ENCODE measurements around the gene TNS4.

DNA sequence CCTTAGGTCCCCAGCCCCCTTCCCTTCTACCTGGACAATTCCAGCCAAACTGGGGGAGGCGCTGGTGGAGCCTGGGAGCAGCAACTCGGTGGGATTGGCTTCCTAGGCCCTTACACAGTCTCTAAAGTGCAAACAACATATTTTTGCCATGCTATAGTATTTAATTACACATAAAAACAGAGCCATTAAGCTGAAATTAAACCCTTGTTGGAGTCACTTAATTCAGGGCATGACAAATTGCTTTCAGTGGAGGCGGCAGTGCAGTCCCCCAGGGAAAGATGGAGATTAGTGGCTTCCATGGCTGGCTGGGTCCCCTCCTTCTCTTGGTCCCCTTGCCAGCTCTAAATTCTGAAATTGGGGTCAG is 40.8 kb downstream of the TNS4 start:
- no peak for TF ChIP-seq POLR2A (IDR thresholded peaks at IDR 0.05)
- TF ChIP-seq, protein P1, sequence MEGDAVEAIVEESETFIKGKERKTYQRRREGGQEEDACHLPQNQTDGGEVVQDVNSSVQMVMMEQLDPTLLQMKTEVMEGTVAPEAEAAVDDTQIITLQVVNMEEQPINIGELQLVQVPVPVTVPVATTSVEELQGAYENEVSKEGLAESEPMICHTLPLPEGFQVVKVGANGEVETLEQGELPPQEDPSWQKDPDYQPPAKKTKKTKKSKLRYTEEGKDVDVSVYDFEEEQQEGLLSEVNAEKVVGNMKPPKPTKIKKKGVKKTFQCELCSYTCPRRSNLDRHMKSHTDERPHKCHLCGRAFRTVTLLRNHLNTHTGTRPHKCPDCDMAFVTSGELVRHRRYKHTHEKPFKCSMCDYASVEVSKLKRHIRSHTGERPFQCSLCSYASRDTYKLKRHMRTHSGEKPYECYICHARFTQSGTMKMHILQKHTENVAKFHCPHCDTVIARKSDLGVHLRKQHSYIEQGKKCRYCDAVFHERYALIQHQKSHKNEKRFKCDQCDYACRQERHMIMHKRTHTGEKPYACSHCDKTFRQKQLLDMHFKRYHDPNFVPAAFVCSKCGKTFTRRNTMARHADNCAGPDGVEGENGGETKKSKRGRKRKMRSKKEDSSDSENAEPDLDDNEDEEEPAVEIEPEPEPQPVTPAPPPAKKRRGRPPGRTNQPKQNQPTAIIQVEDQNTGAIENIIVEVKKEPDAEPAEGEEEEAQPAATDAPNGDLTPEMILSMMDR (IDR thresholded peaks at IDR 0.05): no peak
- no peak for TF ChIP-seq EP300 (IDR thresholded peaks at IDR 0.05)
- no peak for TF ChIP-seq POLR2AphosphoS5 (IDR thresholded peaks at IDR 0.05)

All from sigmoid colon (tissue), 4 donors.